ENCODE data around the gene OLIG1.

OLIG1 gene

DNA sequence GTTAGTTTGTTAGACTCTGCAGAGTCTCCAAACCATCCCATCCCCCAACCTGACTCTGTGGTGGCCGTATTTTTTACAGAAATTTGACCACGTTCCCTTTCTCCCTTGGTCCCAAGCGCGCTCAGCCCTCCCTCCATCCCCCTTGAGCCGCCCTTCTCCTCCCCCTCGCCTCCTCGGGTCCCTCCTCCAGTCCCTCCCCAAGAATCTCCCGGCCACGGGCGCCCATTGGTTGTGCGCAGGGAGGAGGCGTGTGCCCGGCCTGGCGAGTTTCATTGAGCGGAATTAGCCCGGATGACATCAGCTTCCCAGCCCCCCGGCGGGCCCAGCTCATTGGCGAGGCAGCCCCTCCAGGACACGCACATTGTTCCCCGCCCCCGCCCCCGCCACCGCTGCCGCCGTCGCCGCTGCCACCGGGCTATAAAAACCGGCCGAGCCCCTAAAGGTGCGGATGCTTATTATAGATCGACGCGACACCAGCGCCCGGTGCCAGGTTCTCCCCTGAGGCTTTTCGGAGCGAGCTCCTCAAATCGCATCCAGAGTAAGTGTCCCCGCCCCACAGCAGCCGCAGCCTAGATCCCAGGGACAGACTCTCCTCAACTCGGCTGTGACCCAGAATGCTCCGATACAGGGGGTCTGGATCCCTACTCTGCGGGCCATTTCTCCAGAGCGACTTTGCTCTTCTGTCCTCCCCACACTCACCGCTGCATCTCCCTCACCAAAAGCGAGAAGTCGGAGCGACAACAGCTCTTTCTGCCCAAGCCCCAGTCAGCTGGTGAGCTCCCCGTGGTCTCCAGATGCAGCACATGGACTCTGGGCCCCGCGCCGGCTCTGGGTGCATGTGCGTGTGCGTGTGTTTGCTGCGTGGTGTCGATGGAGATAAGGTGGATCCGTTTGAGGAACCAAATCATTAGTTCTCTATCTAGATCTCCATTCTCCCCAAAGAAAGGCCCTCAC lies 44.2 kb upstream of the OLIG1 start, which contains the start of gene OLIG2:
Gene OLIG2 (plus strand): TSS at position 447 of the 954 bp plus-strand sequence. CDS start 928 bp downstream, outside the sequence.
- Histone ChIP-seq H3K9me3 (ENCODE audit: control insufficient read depth in 5 of 5, low read length in 5 of 5) (no peaks in the 10 kb centered on the region), H3K27ac (ENCODE audit: low read depth, low read length) (no peak within 1 kb of the TSS), H3K36me3 (ENCODE audit: control insufficient read depth in 5 of 5, insufficient read depth in 5 of 5, low read length in 5 of 5) (no peaks in the 10 kb centered on the region), H3K4me3 (ENCODE audit: low read depth in 1 of 5, low read length in 5 of 5) (no peak within 1 kb of the TSS), H3K9ac (ENCODE audit: low read length in 5 of 5) (no peak within 1 kb of the TSS), H3K4me1 (ENCODE audit: control insufficient read depth in 5 of 5, insufficient read depth in 5 of 5, low read length in 5 of 5) (peaks cover 0 to 48% (median 41%) of the 10 kb centered on the region in 5 donors), H3K27me3 (ENCODE audit: control insufficient read depth in 5 of 5, insufficient read depth in 4 of 5, low read length in 5 of 5) (peaks cover 89 to 98% (median 95%) of the 10 kb centered on the region in 5 donors)

GRCh38 chr21:33026443-33026858 lies 43.5 kb upstream of the OLIG1 start:
- Histone ChIP-seq H3K9ac (ENCODE audit: low read length in 5 of 5) (no peak overlapping the region), H3K27me3 (ENCODE audit: control insufficient read depth in 5 of 5, insufficient read depth in 4 of 5, low read length in 5 of 5) (peaks cover 86 to 98% (median 94%) of the 10 kb centered on the region in 5 donors), H3K9me3 (ENCODE audit: control insufficient read depth in 5 of 5, low read length in 5 of 5) (no peaks in the 10 kb centered on the region), H3K27ac (ENCODE audit: low read depth, low read length) (no peak overlapping the region), H3K36me3 (ENCODE audit: control insufficient read depth in 5 of 5, insufficient read depth in 5 of 5, low read length in 5 of 5) (no peaks in the 10 kb centered on the region), H3K4me1 (ENCODE audit: control insufficient read depth in 5 of 5, insufficient read depth in 5 of 5, low read length in 5 of 5) (peaks cover 0 to 48% (median 41%) of the 10 kb centered on the region in 5 donors), H3K4me3 (ENCODE audit: low read depth in 1 of 5, low read length in 5 of 5) (no peak overlapping the region)

DNA sequence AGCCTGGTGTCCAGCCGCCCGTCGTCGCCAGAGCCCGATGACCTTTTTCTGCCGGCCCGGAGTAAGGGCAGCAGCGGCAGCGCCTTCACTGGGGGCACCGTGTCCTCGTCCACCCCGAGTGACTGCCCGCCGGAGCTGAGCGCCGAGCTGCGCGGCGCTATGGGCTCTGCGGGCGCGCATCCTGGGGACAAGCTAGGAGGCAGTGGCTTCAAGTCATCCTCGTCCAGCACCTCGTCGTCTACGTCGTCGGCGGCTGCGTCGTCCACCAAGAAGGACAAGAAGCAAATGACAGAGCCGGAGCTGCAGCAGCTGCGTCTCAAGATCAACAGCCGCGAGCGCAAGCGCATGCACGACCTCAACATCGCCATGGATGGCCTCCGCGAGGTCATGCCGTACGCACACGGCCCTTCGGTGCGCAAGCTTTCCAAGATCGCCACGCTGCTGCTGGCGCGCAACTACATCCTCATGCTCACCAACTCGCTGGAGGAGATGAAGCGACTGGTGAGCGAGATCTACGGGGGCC lies 43.0 kb upstream of the OLIG1 start:
- H3K4me1 ChIP-seq (ENCODE audit: control insufficient read depth in 5 of 5, insufficient read depth in 5 of 5, low read length in 5 of 5): peaks cover 0 to 48% (median 41%) of the 10 kb centered on the region in 5 donors
- no peaks in the 10 kb centered on the region for H3K36me3 ChIP-seq (ENCODE audit: control insufficient read depth in 5 of 5, insufficient read depth in 5 of 5, low read length in 5 of 5)
- H3K27me3 ChIP-seq (ENCODE audit: control insufficient read depth in 5 of 5, insufficient read depth in 4 of 5, low read length in 5 of 5): peaks cover 85 to 98% (median 94%) of the 10 kb centered on the region in 5 donors
- no peaks in the 10 kb centered on the region for H3K9me3 ChIP-seq (ENCODE audit: control insufficient read depth in 5 of 5, low read length in 5 of 5)
- H3K27ac ChIP-seq (ENCODE audit: low read depth, low read length): no peak overlapping the region
- no peak overlapping the region for H3K4me3 ChIP-seq (ENCODE audit: low read depth in 1 of 5, low read length in 5 of 5)
- no peak overlapping the region for H3K9ac ChIP-seq (ENCODE audit: low read length in 5 of 5)

- Histone ChIP-seq H3K36me3 (ENCODE audit: control insufficient read depth in 5 of 5, insufficient read depth in 5 of 5, low read length in 5 of 5) (no peaks in the 10 kb centered on the region), H3K27ac (ENCODE audit: low read depth, low read length) (no peak overlapping the region), H3K4me3 (ENCODE audit: low read depth in 1 of 5, low read length in 5 of 5) (no peak overlapping the region), H3K4me1 (ENCODE audit: control insufficient read depth in 5 of 5, insufficient read depth in 5 of 5, low read length in 5 of 5) (peaks cover 0 to 47% (median 39%) of the 10 kb centered on the region in 5 donors), H3K9me3 (ENCODE audit: control insufficient read depth in 5 of 5, low read length in 5 of 5) (no peaks in the 10 kb centered on the region), H3K9ac (ENCODE audit: low read length in 5 of 5) (no peak overlapping the region), H3K27me3 (ENCODE audit: control insufficient read depth in 5 of 5, insufficient read depth in 4 of 5, low read length in 5 of 5) (peaks cover 86 to 98% (median 94%) of the 10 kb centered on the region in 5 donors)
Observed at GRCh38 chr21:33027401-33028286, 42.3 kb upstream of the OLIG1 start.

DNA sequence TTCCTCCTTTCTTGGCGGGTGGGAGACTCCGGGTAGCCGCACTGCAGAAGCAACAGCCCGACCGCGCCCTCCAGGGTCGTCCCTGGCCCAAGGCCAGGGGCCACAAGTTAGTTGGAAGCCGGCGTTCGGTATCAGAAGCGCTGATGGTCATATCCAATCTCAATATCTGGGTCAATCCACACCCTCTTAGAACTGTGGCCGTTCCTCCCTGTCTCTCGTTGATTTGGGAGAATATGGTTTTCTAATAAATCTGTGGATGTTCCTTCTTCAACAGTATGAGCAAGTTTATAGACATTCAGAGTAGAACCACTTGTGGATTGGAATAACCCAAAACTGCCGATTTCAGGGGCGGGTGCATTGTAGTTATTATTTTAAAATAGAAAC lies 41.7 kb upstream of the OLIG1 start:
- no peaks in the 10 kb centered on the region for H3K9me3 ChIP-seq (ENCODE audit: control insufficient read depth in 5 of 5, low read length in 5 of 5)
- H3K4me1 ChIP-seq (ENCODE audit: control insufficient read depth in 5 of 5, insufficient read depth in 5 of 5, low read length in 5 of 5): peaks cover 0 to 42% (median 33%) of the 10 kb centered on the region in 5 donors
- H3K4me3 ChIP-seq (ENCODE audit: low read depth in 1 of 5, low read length in 5 of 5): no peak overlapping the region
- H3K36me3 ChIP-seq (ENCODE audit: control insufficient read depth in 5 of 5, insufficient read depth in 5 of 5, low read length in 5 of 5): no peaks in the 10 kb centered on the region
- no peak overlapping the region for H3K27ac ChIP-seq (ENCODE audit: low read depth, low read length)
- H3K27me3 ChIP-seq (ENCODE audit: control insufficient read depth in 5 of 5, insufficient read depth in 4 of 5, low read length in 5 of 5): peaks cover 81 to 97% (median 93%) of the 10 kb centered on the region in 5 donors
- no peak overlapping the region for H3K9ac ChIP-seq (ENCODE audit: low read length in 5 of 5)

DNA sequence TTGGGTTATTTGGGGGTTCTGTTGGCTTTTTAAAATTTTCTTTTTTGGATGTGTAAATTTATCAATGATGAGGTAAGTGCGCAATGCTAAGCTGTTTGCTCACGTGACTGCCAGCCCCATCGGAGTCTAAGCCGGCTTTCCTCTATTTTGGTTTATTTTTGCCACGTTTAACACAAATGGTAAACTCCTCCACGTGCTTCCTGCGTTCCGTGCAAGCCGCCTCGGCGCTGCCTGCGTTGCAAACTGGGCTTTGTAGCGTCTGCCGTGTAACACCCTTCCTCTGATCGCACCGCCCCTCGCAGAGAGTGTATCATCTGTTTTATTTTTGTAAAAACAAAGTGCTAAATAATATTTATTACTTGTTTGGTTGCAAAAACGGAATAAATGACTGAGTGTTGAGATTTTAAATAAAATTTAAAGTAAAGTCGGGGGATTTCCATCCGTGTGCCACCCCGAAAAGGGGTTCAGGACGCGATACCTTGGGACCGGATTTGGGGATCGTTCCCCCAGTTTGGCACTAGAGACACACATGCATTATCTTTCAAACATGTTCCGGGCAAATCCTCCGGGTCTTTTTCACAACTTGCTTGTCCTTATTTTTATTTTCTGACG lies 41.1 kb upstream of the OLIG1 start:
- peaks cover 81 to 97% (median 95%) of the 10 kb centered on the region in 5 donors for H3K27me3 ChIP-seq (ENCODE audit: control insufficient read depth in 5 of 5, insufficient read depth in 4 of 5, low read length in 5 of 5)
- peak overlapping the region in 3 of 5 donors; percentile 15 to 36 (median 27) for H3K4me3 ChIP-seq (ENCODE audit: low read depth in 1 of 5, low read length in 5 of 5)
- H3K9me3 ChIP-seq (ENCODE audit: control insufficient read depth in 5 of 5, low read length in 5 of 5): no peaks in the 10 kb centered on the region
- peaks cover 0 to 38% (median 27%) of the 10 kb centered on the region in 5 donors for H3K4me1 ChIP-seq (ENCODE audit: control insufficient read depth in 5 of 5, insufficient read depth in 5 of 5, low read length in 5 of 5)
- no peaks in the 10 kb centered on the region for H3K36me3 ChIP-seq (ENCODE audit: control insufficient read depth in 5 of 5, insufficient read depth in 5 of 5, low read length in 5 of 5)
- no peak overlapping the region for H3K9ac ChIP-seq (ENCODE audit: low read length in 5 of 5)
- no peak overlapping the region for H3K27ac ChIP-seq (ENCODE audit: low read depth, low read length)

- H3K4me3 ChIP-seq (ENCODE audit: low read depth in 1 of 5, low read length in 5 of 5): peak overlapping the region in 4 of 5 donors; percentile 9 to 36 (median 21)
Observed at GRCh38 chr21:33029385-33029921, 40.5 kb upstream of the OLIG1 start.

DNA sequence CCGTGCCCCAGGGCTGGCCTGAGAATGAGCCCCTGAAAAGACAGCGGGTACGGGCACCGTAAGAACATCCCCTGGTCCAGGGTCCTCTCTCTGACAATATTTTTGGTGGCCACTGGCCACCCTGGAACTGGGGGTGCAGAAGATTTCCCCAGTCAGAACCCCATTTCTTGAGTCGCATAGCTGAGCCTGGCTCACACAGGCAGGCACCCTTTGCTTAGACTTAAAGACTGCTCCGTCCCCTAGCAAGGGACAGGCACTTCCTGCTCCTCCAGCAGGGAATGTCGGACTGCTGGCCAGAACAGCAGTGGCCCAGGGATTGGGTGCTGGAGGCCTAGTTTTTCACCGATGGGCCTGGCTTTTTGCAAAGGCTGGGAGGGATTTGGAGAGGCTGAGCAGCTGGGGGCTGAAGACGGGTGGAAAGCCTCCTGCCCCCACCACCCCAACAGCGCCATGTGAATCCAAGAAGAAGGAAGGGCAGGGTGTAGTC lies 39.9 kb upstream of the OLIG1 start:
- Histone ChIP-seq H3K36me3 (ENCODE audit: control insufficient read depth in 5 of 5, insufficient read depth in 5 of 5, low read length in 5 of 5) (no peaks in the 10 kb centered on the region), H3K4me1 (ENCODE audit: control insufficient read depth in 5 of 5, insufficient read depth in 5 of 5, low read length in 5 of 5) (peaks cover 0 to 33% (median 24%) of the 10 kb centered on the region in 5 donors), H3K27me3 (ENCODE audit: control insufficient read depth in 5 of 5, insufficient read depth in 4 of 5, low read length in 5 of 5) (peaks cover 80 to 97% (median 95%) of the 10 kb centered on the region in 5 donors), H3K9me3 (ENCODE audit: control insufficient read depth in 5 of 5, low read length in 5 of 5) (no peaks in the 10 kb centered on the region), H3K27ac (ENCODE audit: low read depth, low read length) (no peak overlapping the region), H3K9ac (ENCODE audit: low read length in 5 of 5) (no peak overlapping the region), H3K4me3 (ENCODE audit: low read depth in 1 of 5, low read length in 5 of 5) (no peak overlapping the region)

More at GRCh38 chr21:33029385-33029921, 40.5 kb upstream of the OLIG1 start:
- Histone ChIP-seq H3K27ac (ENCODE audit: low read depth, low read length) (no peak overlapping the region), H3K9ac (ENCODE audit: low read length in 5 of 5) (no peak overlapping the region), H3K36me3 (ENCODE audit: control insufficient read depth in 5 of 5, insufficient read depth in 5 of 5, low read length in 5 of 5) (no peaks in the 10 kb centered on the region), H3K27me3 (ENCODE audit: control insufficient read depth in 5 of 5, insufficient read depth in 4 of 5, low read length in 5 of 5) (peaks cover 80 to 97% (median 95%) of the 10 kb centered on the region in 5 donors), H3K4me1 (ENCODE audit: control insufficient read depth in 5 of 5, insufficient read depth in 5 of 5, low read length in 5 of 5) (peaks cover 0 to 33% (median 24%) of the 10 kb centered on the region in 5 donors), H3K9me3 (ENCODE audit: control insufficient read depth in 5 of 5, low read length in 5 of 5) (no peaks in the 10 kb centered on the region)

- Histone ChIP-seq H3K36me3 (ENCODE audit: control insufficient read depth in 5 of 5, insufficient read depth in 5 of 5, low read length in 5 of 5) (no peaks in the 10 kb centered on the region), H3K9me3 (ENCODE audit: control insufficient read depth in 5 of 5, low read length in 5 of 5) (no peaks in the 10 kb centered on the region), H3K27me3 (ENCODE audit: control insufficient read depth in 5 of 5, insufficient read depth in 4 of 5, low read length in 5 of 5) (peaks cover 80 to 96% (median 95%) of the 10 kb centered on the region in 5 donors), H3K27ac (ENCODE audit: low read depth, low read length) (no peak overlapping the region), H3K4me1 (ENCODE audit: control insufficient read depth in 5 of 5, insufficient read depth in 5 of 5, low read length in 5 of 5) (peaks cover 0 to 31% (median 20%) of the 10 kb centered on the region in 5 donors), H3K9ac (ENCODE audit: low read length in 5 of 5) (no peak overlapping the region), H3K4me3 (ENCODE audit: low read depth in 1 of 5, low read length in 5 of 5) (no peak overlapping the region)
Observed at GRCh38 chr21:33030633-33031032, 39.3 kb upstream of the OLIG1 start.

Data from subcutaneous abdominal adipose tissue (tissue), 5 donors.